Vagina (tissue), 2 donors: Measurements from ENCODE around the gene LITAFD. TPM values are rescaled to one million over a fixed set of nuclear protein-coding genes. Genes with fewer than 3 reads are reported as not detected.

Source experiments
- DNase-seq, 2 donors: peaks; one replicate each; pipeline ENCODE4 v3.0.0-alpha.2; 2017; ENCODE audit errors: extremely low spot score in 2 of 2
- H3K27ac ChIP-seq: fragments of 200-600 bp; sonication (generic); one replicate; pipeline ENCODE4 v1.5.1; 2019
- H3K27me3 ChIP-seq: fragments of 200-600 bp; sonication (generic); one replicate; pipeline ENCODE4 v1.5.1; 2019
- H3K36me3 ChIP-seq, 2 donors: fragments of 200-600 bp; sonication (generic); one replicate each; pipeline ENCODE4 v1.5.1; 2017 to 2019
- H3K4me1 ChIP-seq: fragments of 200-600 bp; sonication (generic); one replicate; pipeline ENCODE4 v1.5.1; 2019
- H3K4me3 ChIP-seq, 2 donors: fragments of 200-600 bp; sonication (generic); 1 replicate in 1 of 2; 2 replicates in 1 of 2; pipeline ENCODE4 v1.5.1; 2016 to 2019
- H3K9me3 ChIP-seq: fragments of 200-600 bp; sonication (generic); one replicate; pipeline ENCODE4 v1.5.1; 2019
- POLR2A ChIP-seq, 2 donors: fragments of 450-650 bp; IDR thresholded peaks; one replicate each; pipeline ENCODE4 v1.6.1; 2017; ENCODE audit warnings: antibody characterized with exemption in 2 of 2, mild to moderate bottlenecking in 2 of 2, moderate library complexity in 2 of 2
- POLR2AphosphoS5 ChIP-seq, 2 donors: sonication (generic); formaldehyde crosslinking; IDR thresholded peaks; one replicate each; pipeline ENCODE4 v1.9.0; 2017; ENCODE audit warnings: antibody characterized with exemption in 2 of 2, mild to moderate bottlenecking in 2 of 2, low read depth in 1 of 2; ENCODE audit not compliant: insufficient read depth in 1 of 2
- intact Hi-C: fragments of 100-400 bp; cut with DNase I; formaldehyde crosslinking; loops from one replicate; pipeline ENCODE4 v1.15.1; 2023
- total RNA-seq: library from RNA; depleted of rRNA; stranded (reverse); fragments of >200 nt; gene quantifications from one replicate; pipeline ENCODE4 v1.2.3, GENCODE V29; 2016
- TF ChIP-seq, protein P1 (sequence below), 3 experiments: fragments of 450-650 bp in 2 of 3; fragments of 200-600 bp in 1 of 3; sonication (generic) in 1 of 3; IDR thresholded peaks; one replicate each; pipeline ENCODE4 v1.5.1; 2017 to 2019; ENCODE audit warnings: antibody characterized with exemption in 3 of 3, mild to moderate bottlenecking in 2 of 3, moderate library complexity in 2 of 3

LITAFD gene
- total RNA-seq, 1 donor from 2014 or later, result not detected

GRCh38 chr16:8889893-8890548 is 7.9 kb downstream of the LITAFD start:
- Histone ChIP-seq H3K27me3 (no peaks in the 10 kb centered on the region), H3K4me1 (peaks cover 21% of the 10 kb centered on the region), H3K36me3 (peaks cover 4 to 36% of the 10 kb centered on the region in 2 donors), H3K27ac (no peak overlapping the region), H3K4me3 (no peak overlapping the region), H3K9me3 (no peaks in the 10 kb centered on the region)
- TF ChIP-seq POLR2AphosphoS5 (IDR thresholded peaks at IDR 0.05; ENCODE audit: insufficient read depth in 1 of 2, low read depth in 1 of 2) (no peak), POLR2A (IDR thresholded peaks at IDR 0.05) (no peak)
- TF ChIP-seq, protein P1, sequence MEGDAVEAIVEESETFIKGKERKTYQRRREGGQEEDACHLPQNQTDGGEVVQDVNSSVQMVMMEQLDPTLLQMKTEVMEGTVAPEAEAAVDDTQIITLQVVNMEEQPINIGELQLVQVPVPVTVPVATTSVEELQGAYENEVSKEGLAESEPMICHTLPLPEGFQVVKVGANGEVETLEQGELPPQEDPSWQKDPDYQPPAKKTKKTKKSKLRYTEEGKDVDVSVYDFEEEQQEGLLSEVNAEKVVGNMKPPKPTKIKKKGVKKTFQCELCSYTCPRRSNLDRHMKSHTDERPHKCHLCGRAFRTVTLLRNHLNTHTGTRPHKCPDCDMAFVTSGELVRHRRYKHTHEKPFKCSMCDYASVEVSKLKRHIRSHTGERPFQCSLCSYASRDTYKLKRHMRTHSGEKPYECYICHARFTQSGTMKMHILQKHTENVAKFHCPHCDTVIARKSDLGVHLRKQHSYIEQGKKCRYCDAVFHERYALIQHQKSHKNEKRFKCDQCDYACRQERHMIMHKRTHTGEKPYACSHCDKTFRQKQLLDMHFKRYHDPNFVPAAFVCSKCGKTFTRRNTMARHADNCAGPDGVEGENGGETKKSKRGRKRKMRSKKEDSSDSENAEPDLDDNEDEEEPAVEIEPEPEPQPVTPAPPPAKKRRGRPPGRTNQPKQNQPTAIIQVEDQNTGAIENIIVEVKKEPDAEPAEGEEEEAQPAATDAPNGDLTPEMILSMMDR (IDR thresholded peaks at IDR 0.05), result no peak
- intact Hi-C loops, result no loop called here
- DNase-seq, result no peak

- H3K9me3 ChIP-seq, result no peaks in the 10 kb centered on the region
- H3K27me3 ChIP-seq, result no peaks in the 10 kb centered on the region
- no peak overlapping the region for H3K4me3 ChIP-seq
- no peak overlapping the region for H3K27ac ChIP-seq
- TF ChIP-seq, protein P1 (IDR thresholded peaks at IDR 0.05), result no peak
- no peak for TF ChIP-seq POLR2A (IDR thresholded peaks at IDR 0.05)
- no peak for TF ChIP-seq POLR2AphosphoS5 (IDR thresholded peaks at IDR 0.05; ENCODE audit: insufficient read depth in 1 of 2, low read depth in 1 of 2)
- peaks cover 4 to 42% of the 10 kb centered on the region in 2 donors for H3K36me3 ChIP-seq
- DNase-seq, result no peak
- H3K4me1 ChIP-seq, result peaks cover 16% of the 10 kb centered on the region
- intact Hi-C loops, result no loop called here
Measured at GRCh38 chr16:8890549-8890921, 8.4 kb downstream of the LITAFD start.

GRCh38 chr16:8892101-8892575 is 10.0 kb downstream of the LITAFD start:
- Histone ChIP-seq H3K9me3 (no peaks in the 10 kb centered on the region), H3K27me3 (no peaks in the 10 kb centered on the region), H3K4me1 (peaks cover under 1% of the 10 kb centered on the region), H3K36me3 (peaks cover 4 to 58% of the 10 kb centered on the region in 2 donors), H3K27ac (no peak overlapping the region), H3K4me3 (no peak overlapping the region)
- intact Hi-C loops, result no loop called here
- TF ChIP-seq POLR2A (IDR thresholded peaks at IDR 0.05), result no peak
- TF ChIP-seq POLR2AphosphoS5 (IDR thresholded peaks at IDR 0.05; ENCODE audit: insufficient read depth in 1 of 2, low read depth in 1 of 2), result no peak
- TF ChIP-seq, protein P1 (IDR thresholded peaks at IDR 0.05), result no peak
- DNase-seq, result no peak

GRCh38 chr16:8893426-8893825 is 11.3 kb downstream of the LITAFD start:
- Histone ChIP-seq H3K27ac (no peak overlapping the region), H3K4me3 (no peak overlapping the region), H3K27me3 (no peaks in the 10 kb centered on the region), H3K9me3 (no peaks in the 10 kb centered on the region), H3K4me1 (no peaks in the 10 kb centered on the region), H3K36me3 (peaks cover 4 to 68% of the 10 kb centered on the region in 2 donors)
- intact Hi-C loops, result no loop called here
- no peak for DNase-seq
- TF ChIP-seq POLR2AphosphoS5 (IDR thresholded peaks at IDR 0.05; ENCODE audit: insufficient read depth in 1 of 2, low read depth in 1 of 2) (no peak), POLR2A (IDR thresholded peaks at IDR 0.05) (no peak)
- TF ChIP-seq, protein P1 (IDR thresholded peaks at IDR 0.05), result no peak

- intact Hi-C loops, result no loop called here
- Histone ChIP-seq H3K27ac (no peak overlapping the region), H3K9me3 (no peaks in the 10 kb centered on the region), H3K4me3 (no peak overlapping the region), H3K36me3 (peaks cover 4 to 75% of the 10 kb centered on the region in 2 donors), H3K4me1 (no peaks in the 10 kb centered on the region), H3K27me3 (no peaks in the 10 kb centered on the region)
- TF ChIP-seq, protein P1 (IDR thresholded peaks at IDR 0.05), result no peak
- TF ChIP-seq POLR2AphosphoS5 (IDR thresholded peaks at IDR 0.05; ENCODE audit: insufficient read depth in 1 of 2, low read depth in 1 of 2), result no peak
- no peak for TF ChIP-seq POLR2A (IDR thresholded peaks at IDR 0.05)
- DNase-seq, result no peak
Measured at GRCh38 chr16:8893976-8894690, 12.0 kb downstream of the LITAFD start.
